ENCODE measurements around the gene PGM2.

DNA sequence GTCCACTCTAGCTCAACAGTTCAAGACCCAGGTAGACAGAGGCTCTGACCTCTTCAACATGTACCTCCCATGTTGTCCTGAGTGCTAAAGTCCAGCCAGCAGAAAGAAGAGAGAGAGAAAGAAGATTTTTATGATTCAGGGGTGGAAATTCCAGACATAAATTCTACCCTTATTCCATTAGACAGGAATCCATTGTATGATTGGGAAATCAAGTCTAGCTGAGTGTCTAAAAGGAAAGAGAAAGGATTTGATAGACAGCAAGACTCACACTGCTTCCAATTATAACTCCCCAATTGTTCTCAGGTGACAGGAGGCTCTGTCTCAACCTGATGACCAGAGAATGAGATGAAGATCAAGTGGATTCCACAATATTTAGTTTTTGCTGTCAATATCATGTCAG, 27.9 kb upstream of the PGM2 start:
- TF ChIP-seq POLR2A (IDR thresholded peaks at IDR 0.05; ENCODE audit: low read length), result no peak
- no peak for TF ChIP-seq GATA1 (IDR thresholded peaks at IDR 0.05; ENCODE audit: low read depth, low read length)

Data from erythroblast (primary cell).